ENCODE measurements around the gene PPP2R2D. TPM values are rescaled to one million over a fixed set of nuclear protein-coding genes. Genes with fewer than 3 reads are reported as not detected.
A peak's percentile ranks its signal among the peaks of the same experiment; 100 is the strongest.
"Not testable (repeated sequence)": the region's sequence is repeated elsewhere in the genome, so short reads cannot be mapped to it uniquely, and the experiment has no call there.

The PPP2R2D gene
- total RNA-seq, 2 donors from 2014 or later = 27.0 to 47.4 TPM

DNA sequence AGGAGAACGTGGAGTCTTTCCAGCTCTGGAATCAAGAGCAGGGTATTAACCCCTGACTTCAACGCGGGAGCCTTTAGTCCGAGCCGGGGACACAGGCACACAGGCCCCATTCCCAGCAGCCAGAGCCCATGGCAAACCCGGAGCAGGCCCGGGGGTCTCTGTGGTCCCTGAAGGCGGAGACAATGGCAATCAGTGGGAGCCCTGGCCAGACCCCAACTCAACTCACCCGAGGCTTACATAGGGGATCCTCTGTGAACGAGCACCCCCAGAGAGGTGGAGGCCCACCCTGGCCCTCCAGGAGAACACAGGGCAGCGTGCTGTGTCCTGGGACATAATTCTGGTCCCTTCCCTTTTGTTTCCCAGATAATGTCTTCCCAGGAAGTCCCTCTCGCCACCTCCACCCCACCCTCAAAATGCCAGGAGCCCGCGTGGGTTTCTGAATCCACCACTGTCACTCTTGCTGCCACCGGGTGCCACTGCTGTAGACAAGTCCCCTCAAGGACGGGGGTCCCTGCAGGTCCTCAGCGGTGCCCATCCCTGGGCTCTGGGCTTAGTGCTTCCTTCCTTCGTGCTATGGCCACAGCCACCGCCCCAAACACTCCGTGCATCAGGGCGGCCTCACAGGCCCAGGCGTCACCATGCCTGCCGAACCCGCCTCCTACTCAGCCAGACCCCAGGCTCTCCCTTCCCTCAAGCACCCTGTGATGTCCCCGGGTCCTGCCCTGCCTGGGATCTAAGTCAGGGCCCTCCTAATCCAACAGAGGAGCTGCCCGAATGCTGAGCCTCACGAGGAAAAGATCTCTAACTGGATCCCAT, 28.6 kb upstream of the PPP2R2D start:
- Mint-ChIP-seq H3K27me3 (peaks cover 19 to 20% of the 10 kb centered on the region in 2 donors), H3K27ac (no peak overlapping the region), H3K9me3 (no peaks in the 10 kb centered on the region), H3K4me1 (ENCODE audit: low read depth in 2 of 2) (no peaks in the 10 kb centered on the region), H3K36me3 (no peaks in the 10 kb centered on the region), H3K4me3 (no peak overlapping the region)
- ATAC-seq (no peak), DNase-seq (ENCODE audit: low spot score) (no peak)

DNA sequence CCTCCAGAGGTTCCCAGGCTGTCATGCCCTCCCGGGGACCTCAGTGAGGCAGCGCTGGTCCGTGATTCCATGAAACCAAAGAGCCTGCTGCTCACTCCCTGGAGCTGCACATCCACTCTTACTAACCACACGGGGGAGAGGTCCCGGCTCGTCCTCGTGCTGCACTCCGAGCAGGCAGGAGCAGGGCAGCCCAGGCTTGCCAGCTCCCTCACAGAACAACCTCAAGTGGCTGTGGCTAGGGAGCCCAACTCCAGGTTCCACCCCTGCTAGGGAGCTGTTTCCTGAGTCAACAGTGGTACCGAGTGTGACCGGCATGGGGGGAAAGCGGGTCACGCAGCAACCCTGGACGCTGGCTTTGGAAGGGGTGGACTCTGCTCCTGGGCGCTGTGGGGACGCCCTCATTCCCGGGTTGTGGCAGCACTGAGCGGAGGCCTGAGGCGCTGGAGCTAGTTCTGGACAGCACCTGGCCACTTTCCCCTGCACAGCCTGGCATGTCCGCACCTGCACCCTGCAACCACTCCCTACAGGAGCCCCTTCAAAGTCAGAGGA, 27.9 kb upstream of the PPP2R2D start:
- Mint-ChIP-seq H3K4me1 (ENCODE audit: low read depth in 2 of 2) (no peaks in the 10 kb centered on the region), H3K27me3 (peaks cover 24 to 25% of the 10 kb centered on the region in 2 donors), H3K4me3 (no peak overlapping the region), H3K9me3 (no peaks in the 10 kb centered on the region), H3K36me3 (no peaks in the 10 kb centered on the region), H3K27ac (no peak overlapping the region)
- ATAC-seq = peak in 1 of 2 donors; percentile 15
- no peak for DNase-seq (ENCODE audit: low spot score)

DNA sequence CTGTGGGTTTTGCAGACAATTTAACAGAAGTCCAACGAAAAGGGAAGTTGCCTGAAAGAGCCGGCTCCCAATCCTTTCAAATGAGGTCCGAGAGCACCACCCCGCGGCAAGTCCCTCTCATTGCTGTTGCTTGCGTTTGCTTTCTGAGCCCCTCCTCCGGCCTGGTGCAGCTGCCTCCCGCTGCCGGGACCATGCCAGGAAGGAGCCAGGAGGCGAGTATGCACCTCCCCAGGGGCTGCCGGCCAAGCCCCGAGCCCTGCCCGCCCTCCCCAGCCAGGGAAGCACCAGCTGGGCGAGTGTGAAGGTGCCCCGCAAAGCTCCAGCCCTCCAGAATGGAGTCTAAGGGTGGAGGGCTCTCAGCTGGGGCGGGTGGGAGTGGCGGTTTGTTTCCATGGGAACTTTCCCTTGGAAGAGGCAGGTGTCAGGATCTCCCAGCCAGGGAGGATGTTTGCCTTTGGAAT, 25.8 kb upstream of the PPP2R2D start:
- no peak overlapping the region for H3K4me3 Mint-ChIP-seq
- no peaks in the 10 kb centered on the region for H3K9me3 Mint-ChIP-seq
- H3K27me3 Mint-ChIP-seq = peaks cover 32 to 39% of the 10 kb centered on the region in 2 donors
- no peaks in the 10 kb centered on the region for H3K36me3 Mint-ChIP-seq
- no peak for ATAC-seq
- DNase-seq (ENCODE audit: low spot score) = no peak
- no peaks in the 10 kb centered on the region for H3K4me1 Mint-ChIP-seq (ENCODE audit: low read depth in 2 of 2)
- H3K27ac Mint-ChIP-seq = no peak overlapping the region

DNA sequence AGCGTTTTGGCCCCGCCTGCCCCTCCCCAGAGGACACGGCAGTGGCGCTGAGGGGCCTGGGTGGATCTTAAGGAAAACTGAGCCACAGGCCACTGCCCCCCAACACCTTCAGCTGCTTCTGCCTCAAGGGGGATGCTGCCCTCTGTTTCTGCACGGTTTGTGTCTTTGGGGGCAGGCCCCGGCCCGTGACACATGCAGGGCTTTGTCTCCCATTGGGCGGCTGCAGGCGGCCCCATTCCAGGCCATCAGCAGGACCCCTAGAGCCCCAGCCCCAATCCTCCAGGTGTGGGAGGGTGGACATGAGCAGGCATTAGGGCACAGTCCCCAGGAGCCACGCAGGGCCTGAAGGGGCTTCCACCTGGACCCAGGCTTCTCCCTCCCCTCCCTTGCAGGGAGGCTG, 25.3 kb upstream of the PPP2R2D start:
- Mint-ChIP-seq H3K36me3 (no peaks in the 10 kb centered on the region), H3K27me3 (peaks cover 32 to 39% of the 10 kb centered on the region in 2 donors), H3K9me3 (no peaks in the 10 kb centered on the region), H3K27ac (no peak overlapping the region), H3K4me1 (ENCODE audit: low read depth in 2 of 2) (no peaks in the 10 kb centered on the region), H3K4me3 (no peak overlapping the region)
- ATAC-seq (no peak), DNase-seq (ENCODE audit: low spot score) (no peak)

DNA sequence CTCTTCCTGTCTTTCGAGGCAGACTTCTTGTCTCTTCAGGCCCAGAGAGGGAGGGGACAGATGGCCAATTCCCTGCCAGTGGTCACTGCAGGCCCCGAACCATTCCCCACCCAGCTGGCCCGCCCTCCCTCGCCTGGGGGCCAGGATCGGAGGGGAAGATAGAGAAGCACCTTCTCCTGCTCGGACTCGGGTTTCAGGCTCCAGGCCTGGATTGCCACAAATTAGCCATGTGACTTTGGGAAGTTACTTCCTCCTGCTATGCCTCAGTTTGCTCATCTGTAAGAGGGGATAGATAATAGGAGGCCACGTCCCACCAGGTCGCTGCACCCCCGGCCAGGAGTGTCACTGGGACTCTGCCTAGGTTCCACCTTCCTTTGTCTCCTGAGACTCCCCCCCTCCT, 24.8 kb upstream of the PPP2R2D start:
- H3K36me3 Mint-ChIP-seq = no peaks in the 10 kb centered on the region
- no peak overlapping the region for H3K27ac Mint-ChIP-seq
- no peaks in the 10 kb centered on the region for H3K9me3 Mint-ChIP-seq
- no peaks in the 10 kb centered on the region for H3K4me1 Mint-ChIP-seq (ENCODE audit: low read depth in 2 of 2)
- H3K4me3 Mint-ChIP-seq = no peak overlapping the region
- DNase-seq (ENCODE audit: low spot score) (peak; percentile 41), ATAC-seq (no peak)
- peaks cover 35 to 39% of the 10 kb centered on the region in 2 donors for H3K27me3 Mint-ChIP-seq

DNA sequence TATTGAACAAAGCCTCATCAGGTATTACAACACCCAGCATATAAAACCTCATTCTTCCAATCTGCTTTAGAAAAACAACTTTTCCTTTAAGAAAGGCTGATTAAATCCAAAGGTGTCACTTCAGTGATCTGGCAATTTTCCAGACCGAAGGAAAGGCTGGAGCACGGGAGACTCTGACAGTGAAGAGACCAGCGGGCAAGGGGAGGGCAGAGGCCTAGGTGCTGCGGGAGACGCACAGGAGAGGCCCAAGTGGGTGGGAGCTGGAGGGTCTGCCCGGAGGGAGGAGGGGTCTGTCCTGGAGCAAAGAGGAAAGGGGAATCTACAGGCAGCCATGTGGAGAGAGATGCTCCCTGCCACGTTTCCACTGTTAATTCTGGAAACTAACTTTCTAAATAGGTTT, 24.3 kb upstream of the PPP2R2D start:
- Mint-ChIP-seq H3K36me3 (no peaks in the 10 kb centered on the region), H3K27me3 (peaks cover 37 to 39% of the 10 kb centered on the region in 2 donors), H3K27ac (no peak overlapping the region), H3K4me1 (ENCODE audit: low read depth in 2 of 2) (no peaks in the 10 kb centered on the region), H3K9me3 (no peaks in the 10 kb centered on the region), H3K4me3 (no peak overlapping the region)
- ATAC-seq = no peak
- no peak for DNase-seq (ENCODE audit: low spot score)

DNA sequence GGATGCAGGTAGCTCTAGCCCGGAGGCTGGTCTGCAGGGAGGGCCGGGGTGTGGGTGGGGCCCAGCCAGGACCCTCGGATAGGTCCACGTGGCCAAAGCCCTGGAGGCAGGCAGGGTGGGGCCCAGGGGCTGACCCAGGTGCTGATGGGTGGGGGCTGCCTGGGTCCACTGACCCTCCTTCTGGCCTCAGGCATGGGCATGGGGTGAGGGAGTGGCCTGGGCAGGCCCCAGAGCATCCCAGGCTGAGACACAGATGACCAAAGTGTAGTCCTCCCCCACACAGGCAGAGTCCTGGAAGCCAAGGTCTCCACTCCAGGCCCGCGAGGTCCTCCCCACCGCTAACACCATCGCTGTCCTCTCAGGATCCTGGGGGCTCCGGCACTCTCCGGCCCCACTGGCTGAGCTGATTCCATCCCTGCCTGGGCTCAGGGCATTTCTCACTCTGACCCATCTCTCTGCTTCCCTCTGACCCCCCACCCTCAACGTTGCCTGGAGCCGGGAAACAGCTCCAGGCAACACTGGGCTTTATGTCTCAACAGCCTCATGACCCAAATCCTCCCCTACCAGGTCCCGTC, 20.7 kb upstream of the PPP2R2D start:
- no peak overlapping the region for H3K27ac Mint-ChIP-seq
- DNase-seq (ENCODE audit: low spot score) (no peak), ATAC-seq (no peak)
- peaks cover 0 to 3% of the 10 kb centered on the region in 2 donors for H3K4me1 Mint-ChIP-seq (ENCODE audit: low read depth in 2 of 2)
- no peak overlapping the region for H3K4me3 Mint-ChIP-seq
- H3K9me3 Mint-ChIP-seq = no peaks in the 10 kb centered on the region
- peaks cover 28 to 31% of the 10 kb centered on the region in 2 donors for H3K27me3 Mint-ChIP-seq
- H3K36me3 Mint-ChIP-seq = no peaks in the 10 kb centered on the region

DNA sequence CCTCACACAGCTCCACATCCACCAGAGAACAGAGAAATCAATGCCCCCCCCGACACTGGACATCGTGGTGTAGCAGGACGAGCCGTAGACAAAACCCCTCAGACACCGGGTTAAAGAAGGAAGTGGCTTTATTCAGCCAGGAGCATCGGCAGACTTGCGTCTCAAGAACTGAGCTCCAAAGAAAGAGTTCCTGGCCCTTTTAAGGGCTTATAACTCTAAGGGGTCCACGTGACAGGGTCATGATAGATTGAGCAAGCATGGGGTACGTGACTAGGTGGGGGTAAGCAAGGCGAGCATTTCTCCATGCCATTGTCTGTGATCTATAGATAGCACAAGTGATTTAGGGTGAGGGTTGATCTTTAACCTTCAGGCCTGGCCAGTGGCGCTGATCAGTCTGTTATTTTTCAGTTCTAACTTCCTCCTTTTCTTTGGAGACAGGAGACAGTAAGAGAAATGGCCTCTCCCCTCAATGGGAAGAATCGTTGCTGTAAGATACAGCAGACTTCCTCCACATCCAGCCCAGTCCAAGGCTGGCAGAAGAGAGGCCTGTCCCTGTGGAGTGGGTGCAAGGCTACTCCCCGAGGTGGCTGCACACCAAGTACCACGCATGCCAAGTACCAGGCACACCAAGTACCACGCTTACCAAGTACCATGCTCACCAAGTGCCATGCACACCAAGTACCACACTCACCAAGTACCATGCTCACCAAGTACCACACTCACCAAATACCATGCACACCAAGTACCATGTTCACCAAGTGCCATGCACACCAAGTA, 19.5 kb upstream of the PPP2R2D start:
- no peak for ATAC-seq

DNA sequence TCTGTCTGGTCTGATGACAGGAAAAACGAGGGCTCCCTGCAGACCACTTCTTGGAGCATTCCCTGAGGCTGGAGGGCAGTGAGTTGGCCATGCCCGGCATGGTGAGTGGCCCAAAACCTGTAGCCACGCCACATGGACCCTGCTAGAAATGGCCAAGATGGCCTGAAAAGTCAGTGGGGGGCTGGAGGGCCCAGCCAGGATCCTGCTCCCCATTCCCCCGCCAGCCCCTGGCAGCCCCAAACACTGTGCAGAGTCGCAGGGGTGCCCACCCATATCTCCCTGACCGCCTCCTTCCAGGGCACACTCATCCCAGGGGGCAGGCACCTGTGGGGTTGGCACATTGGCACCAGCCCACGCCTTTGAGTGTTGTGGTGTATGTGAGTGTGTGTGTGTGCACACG, 18.7 kb upstream of the PPP2R2D start:
- no peaks in the 10 kb centered on the region for H3K9me3 Mint-ChIP-seq
- peaks cover 0 to 3% of the 10 kb centered on the region in 2 donors for H3K4me1 Mint-ChIP-seq (ENCODE audit: low read depth in 2 of 2)
- no peak for DNase-seq (ENCODE audit: low spot score)
- peaks cover 18 to 28% of the 10 kb centered on the region in 2 donors for H3K27me3 Mint-ChIP-seq
- no peaks in the 10 kb centered on the region for H3K36me3 Mint-ChIP-seq
- no peak for ATAC-seq
- H3K27ac Mint-ChIP-seq = no peak overlapping the region
- no peak overlapping the region for H3K4me3 Mint-ChIP-seq

More for the DNA sequence above, 19.5 kb upstream of the PPP2R2D start:
- Mint-ChIP-seq H3K4me3 (no peak overlapping the region), H3K27ac (no peak overlapping the region), H3K27me3 (peaks cover 23 to 31% of the 10 kb centered on the region in 2 donors), H3K9me3 (no peaks in the 10 kb centered on the region), H3K36me3 (no peaks in the 10 kb centered on the region), H3K4me1 (ENCODE audit: low read depth in 2 of 2) (peaks cover 0 to 3% of the 10 kb centered on the region in 2 donors)
- no peak for DNase-seq (ENCODE audit: low spot score)

DNA sequence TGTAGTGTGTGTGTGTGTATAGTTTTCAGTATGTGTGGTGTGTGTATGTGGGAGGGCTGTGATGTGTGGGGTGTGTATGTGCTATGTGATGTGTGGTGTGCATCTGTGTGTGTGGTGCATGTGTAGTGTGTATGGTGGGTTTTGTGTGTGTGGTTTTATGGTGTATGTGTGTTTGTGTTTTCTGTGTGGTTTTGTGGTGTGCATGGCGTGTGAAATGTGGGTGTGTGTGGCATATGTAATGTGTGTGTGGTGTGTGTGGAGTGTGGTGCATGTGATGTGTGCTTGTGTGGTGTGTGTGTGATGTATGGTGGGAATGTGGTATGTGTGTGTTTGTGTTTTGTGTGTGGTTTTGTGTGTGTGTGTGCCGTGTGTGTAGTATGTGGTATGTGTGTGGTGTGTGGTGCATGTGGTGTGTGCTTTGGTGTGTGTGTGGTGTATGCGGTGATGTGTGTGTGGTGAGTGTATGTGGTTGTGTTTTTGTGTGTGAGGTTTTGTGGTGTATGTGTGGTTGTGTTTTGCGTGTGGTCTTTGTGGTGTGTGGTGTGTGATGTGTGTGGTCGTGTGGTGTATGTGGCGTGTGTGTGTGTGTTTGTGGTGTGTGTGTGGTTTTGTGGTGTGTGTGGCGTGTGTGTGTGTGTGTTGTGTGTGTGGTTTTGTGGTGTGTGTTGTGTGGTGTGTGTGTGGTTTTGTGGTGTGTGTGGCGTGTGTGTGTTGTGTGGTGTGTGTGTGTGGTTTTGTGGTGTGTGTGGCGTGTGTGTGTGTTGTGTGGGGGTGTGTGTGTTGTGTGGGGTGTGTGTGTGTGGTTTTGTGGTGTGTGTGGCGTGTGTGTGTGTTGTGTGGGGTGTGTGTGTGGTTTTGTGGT, 18.0 kb upstream of the PPP2R2D start:
- Mint-ChIP-seq H3K36me3 (no peaks in the 10 kb centered on the region), H3K9me3 (no peaks in the 10 kb centered on the region), H3K27me3 (peaks cover 13 to 21% of the 10 kb centered on the region in 2 donors), H3K4me1 (ENCODE audit: low read depth in 2 of 2) (peaks cover 0 to 3% of the 10 kb centered on the region in 2 donors), H3K27ac (no peak overlapping the region), H3K4me3 (no peak overlapping the region)
- DNase-seq (ENCODE audit: low spot score) (no peak), ATAC-seq (no peak)

DNA sequence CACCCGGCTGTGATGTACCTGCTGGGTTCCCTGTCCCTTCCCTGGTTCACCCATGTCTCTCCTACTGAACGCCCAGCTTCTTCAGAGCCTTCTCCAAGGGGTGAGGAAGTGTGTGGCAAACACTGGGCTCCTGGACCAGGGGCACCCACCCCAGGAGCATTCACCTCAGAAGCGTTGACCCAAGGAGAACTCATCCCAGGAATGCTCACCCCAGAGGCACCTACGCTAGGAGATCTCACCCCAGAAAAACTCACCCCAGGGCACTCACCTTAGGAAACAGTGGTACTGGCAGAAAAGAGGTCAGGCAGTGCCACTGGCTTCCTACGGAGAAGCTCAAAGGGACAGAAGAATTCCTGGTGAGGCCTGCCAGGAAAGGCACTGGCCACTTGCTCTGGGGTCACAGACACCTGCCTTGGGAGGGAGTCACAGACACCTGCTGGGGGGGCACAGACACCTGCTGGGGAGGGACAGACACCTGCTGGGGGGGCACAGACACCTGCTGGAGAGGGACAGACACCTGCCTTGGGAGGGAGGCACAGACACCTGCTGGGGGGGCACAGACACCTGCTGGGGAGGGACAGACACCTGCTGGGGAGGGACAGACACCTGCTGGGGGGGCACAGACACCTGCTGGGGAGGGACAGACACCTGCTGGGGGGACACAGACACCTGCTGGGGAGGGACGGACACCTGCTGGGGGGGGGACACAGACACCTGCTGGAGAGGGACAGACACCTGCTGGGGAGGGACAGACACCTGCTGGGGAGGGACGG, 17.0 kb upstream of the PPP2R2D start:
- ATAC-seq; H3K4me3 Mint-ChIP-seq; DNase-seq (ENCODE audit: low spot score); H3K36me3 Mint-ChIP-seq; H3K4me1 Mint-ChIP-seq (ENCODE audit: low read depth in 2 of 2); H3K9me3 Mint-ChIP-seq; H3K27ac Mint-ChIP-seq: not testable (repeated sequence)
- peaks cover 9 to 12% of the 10 kb centered on the region in 2 donors for H3K27me3 Mint-ChIP-seq

DNA sequence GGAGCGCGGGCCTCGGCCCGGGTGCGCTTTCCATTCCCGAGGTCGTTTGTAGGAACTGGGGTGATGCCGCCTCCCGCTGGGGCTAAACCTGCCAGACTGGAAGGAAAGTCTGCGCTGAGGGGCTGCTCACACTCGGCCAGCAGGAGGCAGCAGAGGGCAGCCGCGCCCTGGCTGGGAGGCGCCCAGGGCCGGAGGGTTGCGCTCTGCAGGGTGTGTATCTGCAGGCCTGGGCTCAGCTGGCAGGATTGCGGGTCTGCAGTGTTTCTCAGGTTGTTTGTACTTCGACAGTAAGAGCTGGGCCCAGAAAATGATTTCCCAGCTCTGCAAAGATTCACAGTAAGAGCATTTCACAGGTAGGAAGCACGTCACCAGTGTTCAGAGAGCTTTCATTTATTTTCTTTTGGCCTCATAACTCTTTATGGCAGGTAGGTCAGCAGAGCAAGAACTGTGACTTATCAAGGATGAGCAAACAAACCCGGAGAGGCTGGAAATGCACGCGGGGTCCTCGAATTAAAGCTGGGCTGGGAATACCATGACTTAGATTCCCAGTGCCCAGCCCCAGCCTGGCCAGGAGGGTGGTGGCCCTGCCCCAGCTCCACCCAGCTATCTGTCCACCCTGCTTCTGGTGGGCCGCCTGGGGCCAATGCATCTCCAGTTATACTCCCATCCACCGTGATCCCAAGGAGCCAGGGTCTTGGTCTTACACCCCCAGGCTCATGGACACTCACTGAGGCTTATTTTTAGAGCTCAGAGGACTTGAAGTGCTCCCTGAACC, 15.2 kb upstream of the PPP2R2D start:
- peaks cover 0 to 4% of the 10 kb centered on the region in 2 donors for H3K27me3 Mint-ChIP-seq
- no peak overlapping the region for H3K4me3 Mint-ChIP-seq
- no peaks in the 10 kb centered on the region for H3K36me3 Mint-ChIP-seq
- H3K4me1 Mint-ChIP-seq (ENCODE audit: low read depth in 2 of 2) = peaks cover 0 to 3% of the 10 kb centered on the region in 2 donors
- no peaks in the 10 kb centered on the region for H3K9me3 Mint-ChIP-seq
- peak; percentile 90 to 94 for ATAC-seq
- H3K27ac Mint-ChIP-seq = no peak overlapping the region
- peak; percentile 87 for DNase-seq (ENCODE audit: low spot score)

Measured in natural killer cell treated with Interleukin-12 subunit alpha and Interleukin-12 subunit beta and Interleukin-15 and Interleukin-18, amount 100 ng/mL, for 72 hours (primary cell).